Neuronal stem cell (in vitro differentiated cells): ENCODE results near the gene CCZ1B.
"Not testable (repeated sequence)": the region's sequence is repeated elsewhere in the genome, so short reads cannot be mapped to it uniquely, and the experiment has no call there.

ENCODE experiments used
- DNase-seq: peaks from one replicate; pipeline ENCODE4 v3.0.0-alpha.2; 2013; ENCODE audit warnings: low spot score
- H2AFZ ChIP-seq: one replicate; pipeline ENCODE4 v1.6.1; 2013; ENCODE audit warnings: mild to moderate bottlenecking, low read length, inconsistent platforms
- H2AK5ac ChIP-seq: 2 replicates; pipeline ENCODE4 v1.6.1; 2013; ENCODE audit warnings: low read depth, mild to moderate bottlenecking, inconsistent platforms, low read length, moderate library complexity, mixed read lengths
- H2BK120ac ChIP-seq: 2 replicates; pipeline ENCODE4 v1.6.1; 2013; ENCODE audit warnings: low read depth, mild to moderate bottlenecking, inconsistent platforms, low read length, moderate library complexity, mixed read lengths
- H2BK12ac ChIP-seq: one replicate; pipeline ENCODE4 v1.6.1; 2013; ENCODE audit warnings: low read length, inconsistent platforms
- H2BK15ac ChIP-seq: 2 replicates; pipeline ENCODE4 v1.6.1; 2013; ENCODE audit warnings: mild to moderate bottlenecking, low read length, inconsistent platforms, mixed read lengths
- H2BK5ac ChIP-seq: one replicate; pipeline ENCODE4 v1.6.1; 2013; ENCODE audit warnings: inconsistent platforms, mild to moderate bottlenecking, low read length, moderate library complexity
- H3K14ac ChIP-seq: one replicate; pipeline ENCODE4 v1.6.1; 2013; ENCODE audit warnings: low read length, inconsistent platforms
- H3K18ac ChIP-seq: 2 replicates; pipeline ENCODE4 v1.6.1; 2013; ENCODE audit warnings: low read length, inconsistent platforms
- H3K23ac ChIP-seq: 2 replicates; pipeline ENCODE4 v1.6.1; 2013; ENCODE audit warnings: low read depth, mild to moderate bottlenecking, mixed read lengths, low read length, inconsistent platforms; ENCODE audit not compliant: poor library complexity
- H3K27ac ChIP-seq: replicated peaks from 3 replicates; pipeline ENCODE4 v1.5.1; 2013; ENCODE audit warnings: low read length, inconsistent platforms
- H3K27me3 ChIP-seq, 3 experiments: 2 replicates each; pipeline ENCODE4 v1.6.1; 2013; ENCODE audit warnings: low read length in 3 of 3, mild to moderate bottlenecking in 2 of 3, inconsistent platforms in 1 of 3, low read depth in 1 of 3, mixed read lengths in 1 of 3, moderate library complexity in 1 of 3; ENCODE audit not compliant: control insufficient read depth in 3 of 3, insufficient read depth in 3 of 3
- H3K36me3 ChIP-seq, 2 donors: replicated peaks in 1 of 2; 2 replicates each; pipeline ENCODE4 v1.6.1; 2013; ENCODE audit warnings: low read length in 2 of 2; ENCODE audit not compliant: control insufficient read depth in 2 of 2, insufficient read depth in 2 of 2
- H3K4ac ChIP-seq: 2 replicates; pipeline ENCODE4 v1.6.1; 2013; ENCODE audit warnings: inconsistent platforms, mild to moderate bottlenecking, low read length, moderate library complexity
- H3K4me1 ChIP-seq, 2 donors: 1 replicate in 1 of 2; 2 replicates in 1 of 2; pipeline ENCODE4 v1.6.1; 2013; ENCODE audit warnings: low read length in 2 of 2, low read depth in 1 of 2; ENCODE audit not compliant: control insufficient read depth in 2 of 2, insufficient read depth in 1 of 2
- H3K4me2 ChIP-seq: one replicate; pipeline ENCODE4 v1.6.1; 2013; ENCODE audit warnings: mild to moderate bottlenecking, low read length, inconsistent platforms; ENCODE audit not compliant: insufficient read depth, poor library complexity, severe bottlenecking
- H3K4me3 ChIP-seq, 2 donors: 2 replicates each; pipeline ENCODE4 v1.5.1; 2013; ENCODE audit warnings: low read length in 2 of 2, mild to moderate bottlenecking in 2 of 2, inconsistent platforms in 1 of 2, moderate library complexity in 1 of 2
- H3K79me1 ChIP-seq: one replicate; pipeline ENCODE4 v1.6.1; 2013; ENCODE audit warnings: low read depth, mild to moderate bottlenecking, inconsistent platforms, low read length, moderate library complexity
- H3K9ac ChIP-seq: one replicate; pipeline ENCODE4 v1.6.1; 2013; ENCODE audit warnings: mild to moderate bottlenecking, low read depth, low read length, inconsistent platforms; ENCODE audit not compliant: poor library complexity
- H3K9me3 ChIP-seq, 2 donors: replicated peaks in 1 of 2; 2 replicates each; pipeline versions ENCODE3 to v1.6.1; 2013; ENCODE audit warnings: low read length in 2 of 2, mild to moderate bottlenecking in 2 of 2, inconsistent platforms in 1 of 2, low read depth in 1 of 2, mixed read lengths in 1 of 2, moderate library complexity in 1 of 2; ENCODE audit not compliant: control insufficient read depth in 2 of 2, insufficient read depth in 1 of 2
- H4K8ac ChIP-seq: one replicate; pipeline ENCODE4 v1.6.1; 2013; ENCODE audit warnings: low read depth, mild to moderate bottlenecking, inconsistent platforms, low read length, moderate library complexity
- H4K91ac ChIP-seq: one replicate; pipeline ENCODE4 v1.6.1; 2013; ENCODE audit warnings: low read length, low read depth, mild to moderate bottlenecking, inconsistent platforms; ENCODE audit not compliant: poor library complexity
- WGBS, 2 donors: extraction: QIAGEN DNeasy Blood & Tissue Kit; methylation state at CpG; one replicate each; pipeline ENCODE4 v1.1.7; 2013; ENCODE audit warnings: missing lambda C conversion rate in 2 of 2, mixed read lengths in 1 of 2; ENCODE audit not compliant: insufficient read length in 2 of 2, insufficient replicate concordance in 1 of 2; ENCODE audit errors: extremely low coverage in 2 of 2; 5-methylcytosine and 5-hydroxymethylcytosine counted together

CCZ1B gene

GRCh38 chr7:6842278-6842921, 16.3 kb upstream of the CCZ1B start:
- not testable (repeated sequence) for H2BK120ac ChIP-seq, H3K18ac ChIP-seq, H3K9ac ChIP-seq, H2AK5ac ChIP-seq, H3K23ac ChIP-seq, H3K9me3 ChIP-seq, H4K91ac ChIP-seq, H3K14ac ChIP-seq, H2AFZ ChIP-seq, H3K4ac ChIP-seq, H3K27ac ChIP-seq, H2BK12ac ChIP-seq, H2BK15ac ChIP-seq, H3K79me1 ChIP-seq, H3K27me3 ChIP-seq, H2BK5ac ChIP-seq, H3K4me1 ChIP-seq, H3K4me3 ChIP-seq, DNase-seq, H3K4me2 ChIP-seq, H4K8ac ChIP-seq, H3K36me3 ChIP-seq
- no CpG with 5 or more reads among the region's 20 CpGs for WGBS, 2 donors

GRCh38 chr7:6837081-6837480, 11.0 kb upstream of the CCZ1B start:
- H4K91ac ChIP-seq, H2AK5ac ChIP-seq, H2BK5ac ChIP-seq, H3K27ac ChIP-seq, H3K79me1 ChIP-seq, H2BK120ac ChIP-seq, DNase-seq, H2BK15ac ChIP-seq, H3K27me3 ChIP-seq, H3K4me3 ChIP-seq, H2AFZ ChIP-seq, H3K14ac ChIP-seq, H3K4ac ChIP-seq, H3K18ac ChIP-seq, H2BK12ac ChIP-seq, H3K4me2 ChIP-seq, H3K4me1 ChIP-seq, H4K8ac ChIP-seq, H3K23ac ChIP-seq, H3K9ac ChIP-seq, H3K9me3 ChIP-seq, H3K36me3 ChIP-seq: not testable (repeated sequence)
- no CpG with 5 or more reads among the region's 10 CpGs for WGBS, 2 donors

- not testable (repeated sequence) for H3K9ac ChIP-seq, H3K4me3 ChIP-seq, H2AK5ac ChIP-seq, H2BK12ac ChIP-seq, H2BK15ac ChIP-seq, H3K27me3 ChIP-seq, H4K8ac ChIP-seq, H3K27ac ChIP-seq, H3K14ac ChIP-seq, H3K18ac ChIP-seq, H3K36me3 ChIP-seq, H3K23ac ChIP-seq, H3K4me2 ChIP-seq, H3K4me1 ChIP-seq, H2BK120ac ChIP-seq, H4K91ac ChIP-seq, H2BK5ac ChIP-seq, H2AFZ ChIP-seq, H3K4ac ChIP-seq, H3K79me1 ChIP-seq, H3K9me3 ChIP-seq, DNase-seq
- no CpG with 5 or more reads among the region's 3 CpGs for WGBS, 2 donors
Measured at GRCh38 chr7:6835521-6835920, 9.4 kb upstream of the CCZ1B start.

- Histone ChIP-seq H3K27ac (no peak overlapping the region), H4K8ac (no peak overlapping the region)
- DNase-seq, result no peak
Measured at GRCh38 chr7:6833636-6834035, 7.6 kb upstream of the CCZ1B start.

More at GRCh38 chr7:6833636-6834035, 7.6 kb upstream of the CCZ1B start:
- no peak overlapping the region for H3K4me3 ChIP-seq
- no peak overlapping the region for H3K23ac ChIP-seq
- no peak overlapping the region for H2AK5ac ChIP-seq
- H3K14ac ChIP-seq, result no peak overlapping the region
- no peak overlapping the region for H4K91ac ChIP-seq
- H3K9me3 ChIP-seq, result no peaks in the 10 kb centered on the region
- H2AFZ ChIP-seq, result no peak overlapping the region
- H3K9ac ChIP-seq, result no peak overlapping the region
- no peak overlapping the region for H2BK120ac ChIP-seq
- peaks cover 0 to 2% of the 10 kb centered on the region in 2 donors for H3K4me1 ChIP-seq
- no peaks in the 10 kb centered on the region for H3K79me1 ChIP-seq
- no peaks in the 10 kb centered on the region for H3K36me3 ChIP-seq
- no peak overlapping the region for H3K18ac ChIP-seq
- no peak overlapping the region for H2BK12ac ChIP-seq
- H2BK15ac ChIP-seq, result no peak overlapping the region
- H3K27me3 ChIP-seq, result peaks cover 0 to 4% (median 0%) of the 10 kb centered on the region in 3 experiments
- H2BK5ac ChIP-seq, result no peak overlapping the region
- no peak overlapping the region for H3K4me2 ChIP-seq
- no CpG with 5 or more reads among the region's 6 CpGs for WGBS, 2 donors
- H3K4ac ChIP-seq, result no peak overlapping the region
